GM21367 (cell line): ENCODE measurements around the gene ZNF107.
A peak's percentile ranks its signal among the peaks of the same experiment; 100 is the strongest.

Source experiments
- ATAC-seq: cut with Tn5 transposase; IDR thresholded peaks from one replicate; pipeline ENCODE4 v1.9.1; 2021; ENCODE audit not compliant: unreplicated experiment

The ZNF107 gene

GRCh38 chr7:64665980-64666662 lies at the start of gene ZNF107:
Gene ZNF107 (plus strand): TSS chr7:64666133. CDS start chr7:64666283, 150 bp downstream.
- peak; percentile 98 for ATAC-seq

- no peak for ATAC-seq
Observed at GRCh38 chr7:64618785-64619456, 47.0 kb upstream of the ZNF107 start.

GRCh38 chr7:64619705-64620104 lies 46.2 kb upstream of the ZNF107 start:
- no peak for ATAC-seq

GRCh38 chr7:64621656-64622055 lies 44.3 kb upstream of the ZNF107 start:
- ATAC-seq: no peak

GRCh38 chr7:64625114-64626082 lies 40.5 kb upstream of the ZNF107 start:
- no peak for ATAC-seq

GRCh38 chr7:64626083-64626469 lies 39.9 kb upstream of the ZNF107 start:
- ATAC-seq: no peak

GRCh38 chr7:64626557-64626956 lies 39.4 kb upstream of the ZNF107 start:
- no peak for ATAC-seq

- no peak for ATAC-seq
Observed at GRCh38 chr7:64628192-64628591, 37.7 kb upstream of the ZNF107 start.

- ATAC-seq: no peak
Observed at GRCh38 chr7:64628721-64629120, 37.2 kb upstream of the ZNF107 start.

GRCh38 chr7:64630496-64630895 lies 35.4 kb upstream of the ZNF107 start:
- no peak for ATAC-seq

GRCh38 chr7:64632029-64632428 lies 33.9 kb upstream of the ZNF107 start:
- no peak for ATAC-seq

- ATAC-seq: no peak
Observed at GRCh38 chr7:64633401-64633800, 32.5 kb upstream of the ZNF107 start.

- no peak for ATAC-seq
Observed at GRCh38 chr7:64634406-64635062, 31.4 kb upstream of the ZNF107 start.

- no peak for ATAC-seq
Observed at GRCh38 chr7:64636386-64636785, 29.5 kb upstream of the ZNF107 start.

- ATAC-seq: no peak
Observed at GRCh38 chr7:64637521-64638445, 28.1 kb upstream of the ZNF107 start.

GRCh38 chr7:64638822-64639221 lies 27.1 kb upstream of the ZNF107 start:
- ATAC-seq: no peak

- ATAC-seq: no peak
Observed at GRCh38 chr7:64639267-64640001, 26.5 kb upstream of the ZNF107 start.

GRCh38 chr7:64640504-64640903 lies 25.4 kb upstream of the ZNF107 start:
- ATAC-seq: no peak

GRCh38 chr7:64642046-64642445 lies 23.9 kb upstream of the ZNF107 start:
- no peak for ATAC-seq
